ENCODE results near the gene MANF. TPM values are rescaled to one million over a fixed set of nuclear protein-coding genes. Genes with fewer than 3 reads are reported as not detected.

MANF gene
- polyA plus RNA-seq: 85.3 and 119 TPM in 2 replicates

GRCh38 chr3:51384726-51385473, at the start of gene MANF:
TSS of gene MANF (plus strand) at chr3:51385291. CDS start at chr3:51385343, 52 bp downstream.

DNA sequence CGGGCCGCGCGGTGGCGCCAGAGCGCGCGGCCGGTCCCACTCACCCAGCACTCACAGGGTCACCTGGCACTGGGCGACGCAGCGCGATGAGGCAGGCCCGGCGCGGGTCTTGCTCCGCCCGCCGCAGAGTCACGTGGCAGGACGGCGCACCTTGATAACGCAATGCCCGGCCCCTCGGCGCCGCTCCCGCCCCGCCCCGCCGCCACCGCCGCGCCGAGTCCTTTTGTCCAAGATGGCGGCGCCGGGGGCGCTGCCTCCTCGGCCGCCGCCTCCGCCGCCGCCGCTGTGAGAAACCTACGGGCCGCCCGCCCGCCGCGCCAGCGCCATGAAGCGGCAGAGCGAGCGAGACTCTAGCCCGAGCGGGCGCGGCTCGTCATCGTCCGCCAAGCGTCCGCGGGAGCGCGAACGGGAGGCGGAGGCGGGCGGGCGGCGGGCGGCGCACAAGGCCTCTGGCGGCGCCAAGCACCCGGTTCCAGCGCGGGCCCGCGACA, 6.0 kb downstream of the MANF start, which contains the start of gene RBM15B:
Gene RBM15B (plus strand): TSS at position 211 of the 491 bp plus-strand sequence. CDS start 115 bp downstream, at position 326.

Other genes starting within 250 kb of the MANF start
- gene RBM15B, start 6.0 kb downstream of the MANF start, polyA plus RNA-seq: 1.2 and 2.7 TPM in 2 replicates
- gene DCAF1, start 114.7 kb downstream of the MANF start, polyA plus RNA-seq: 4.6 and 5.7 TPM in 2 replicates
- 1.0 and 7.4 TPM in 2 replicates for gene RAD54L2, start 153.4 kb downstream of the MANF start, polyA plus RNA-seq

All from Purkinje cell (primary cell).